Neural crest cell (in vitro differentiated cells): ENCODE data around the gene RANBP1. TPM values are rescaled to one million over a fixed set of nuclear protein-coding genes. Genes with fewer than 3 reads are reported as not detected.

Source experiments
- DNase-seq: peaks from one replicate; pipeline ENCODE4 v3.0.0; 2021; ENCODE audit warnings: low read depth, mixed read lengths, low spot score
- H3K27ac Mint-ChIP-seq: one replicate; pipeline ENCODE4 v1.8.0; 2021; ENCODE audit warnings: mild to moderate bottlenecking, mixed read lengths; ENCODE audit not compliant: unreplicated experiment
- H3K27me3 Mint-ChIP-seq: 2 replicates; pipeline ENCODE4 v1.8.0; 2021; ENCODE audit warnings: low read depth, mild to moderate bottlenecking, mixed read lengths
- H3K36me3 Mint-ChIP-seq: 2 replicates; pipeline ENCODE4 v1.8.0; 2021; ENCODE audit warnings: low read depth, mild to moderate bottlenecking, mixed read lengths
- H3K4me1 Mint-ChIP-seq: 2 replicates; pipeline ENCODE4 v1.8.0; 2021; ENCODE audit warnings: mixed read lengths
- H3K4me3 Mint-ChIP-seq: one replicate; pipeline ENCODE4 v1.8.0; 2021; ENCODE audit warnings: mild to moderate bottlenecking, mixed read lengths
- H3K9me3 Mint-ChIP-seq: 2 replicates; pipeline ENCODE4 v1.8.0; 2021; ENCODE audit warnings: mixed read lengths
- total RNA-seq: library from RNA; stranded (reverse); gene quantifications from 2 replicates; pipeline ENCODE4 v1.2.1, GENCODE V29; 2021
- TF ChIP-seq, protein P1 (sequence below): fragments of 200-600 bp; sonication (generic); conservative IDR thresholded peaks from 2 replicates; pipeline ENCODE4 v1.5.0; 2021; ENCODE audit warnings: antibody characterized with exemption, mild to moderate bottlenecking

The RANBP1 gene
- total RNA-seq, 1 donor from 2014 or later: 469 TPM

DNA sequence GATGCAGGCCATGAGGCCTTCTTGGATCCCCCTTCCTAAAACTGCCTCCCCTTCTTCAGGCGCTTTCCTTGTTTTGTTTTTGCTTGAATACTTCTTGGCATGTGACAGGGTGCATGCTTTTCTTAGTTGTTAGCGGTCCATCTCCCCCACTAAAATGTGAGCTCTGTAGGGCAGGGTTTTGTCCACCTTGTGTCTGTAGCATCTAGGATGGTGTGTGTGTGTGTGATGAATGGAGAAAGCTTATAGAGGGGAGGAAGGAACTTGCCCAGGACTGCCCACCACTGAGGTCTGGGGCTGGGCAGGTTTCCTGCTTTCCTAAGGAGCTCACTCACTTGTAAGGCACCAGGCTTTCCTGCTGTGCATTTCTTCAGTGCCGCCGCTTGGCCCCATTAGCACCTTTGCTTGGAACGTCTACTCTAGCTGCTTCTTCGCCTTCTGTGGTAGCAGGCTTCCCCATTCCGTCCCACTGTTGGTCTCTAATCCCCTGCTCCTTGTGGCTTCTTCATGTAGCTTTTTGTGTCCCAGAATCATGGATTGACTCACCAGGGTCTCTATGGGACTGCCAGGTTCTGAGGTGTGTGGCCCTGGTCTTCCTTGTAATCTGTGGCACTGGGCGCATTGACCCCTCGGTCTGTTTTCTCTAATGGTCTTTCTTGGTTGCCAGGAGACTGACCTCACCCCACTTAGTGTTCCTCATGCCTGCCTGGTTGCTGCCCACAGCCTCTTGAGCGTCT, 32.6 kb upstream of the RANBP1 start:
- H3K36me3 Mint-ChIP-seq: peaks cover 6% of the 10 kb centered on the region
- peaks cover 2% of the 10 kb centered on the region for H3K27me3 Mint-ChIP-seq
- H3K27ac Mint-ChIP-seq: peak overlapping the region; percentile 24
- DNase-seq: no peak
- H3K4me3 Mint-ChIP-seq: peak overlapping the region; percentile 99
- H3K4me1 Mint-ChIP-seq: peaks cover 52% of the 10 kb centered on the region
- no peaks in the 10 kb centered on the region for H3K9me3 Mint-ChIP-seq
- TF ChIP-seq, protein P1, sequence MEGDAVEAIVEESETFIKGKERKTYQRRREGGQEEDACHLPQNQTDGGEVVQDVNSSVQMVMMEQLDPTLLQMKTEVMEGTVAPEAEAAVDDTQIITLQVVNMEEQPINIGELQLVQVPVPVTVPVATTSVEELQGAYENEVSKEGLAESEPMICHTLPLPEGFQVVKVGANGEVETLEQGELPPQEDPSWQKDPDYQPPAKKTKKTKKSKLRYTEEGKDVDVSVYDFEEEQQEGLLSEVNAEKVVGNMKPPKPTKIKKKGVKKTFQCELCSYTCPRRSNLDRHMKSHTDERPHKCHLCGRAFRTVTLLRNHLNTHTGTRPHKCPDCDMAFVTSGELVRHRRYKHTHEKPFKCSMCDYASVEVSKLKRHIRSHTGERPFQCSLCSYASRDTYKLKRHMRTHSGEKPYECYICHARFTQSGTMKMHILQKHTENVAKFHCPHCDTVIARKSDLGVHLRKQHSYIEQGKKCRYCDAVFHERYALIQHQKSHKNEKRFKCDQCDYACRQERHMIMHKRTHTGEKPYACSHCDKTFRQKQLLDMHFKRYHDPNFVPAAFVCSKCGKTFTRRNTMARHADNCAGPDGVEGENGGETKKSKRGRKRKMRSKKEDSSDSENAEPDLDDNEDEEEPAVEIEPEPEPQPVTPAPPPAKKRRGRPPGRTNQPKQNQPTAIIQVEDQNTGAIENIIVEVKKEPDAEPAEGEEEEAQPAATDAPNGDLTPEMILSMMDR: no peak

- Mint-ChIP-seq H3K36me3 (peaks cover 6% of the 10 kb centered on the region), H3K9me3 (no peaks in the 10 kb centered on the region), H3K27me3 (peaks cover 2% of the 10 kb centered on the region), H3K4me3 (peak overlapping the region; percentile 99), H3K4me1 (peaks cover 52% of the 10 kb centered on the region), H3K27ac (peak overlapping the region; percentile 60)
- TF ChIP-seq, protein P1: no peak
- DNase-seq: no peak
Measured at GRCh38 chr22:20083891-20084546, 31.9 kb upstream of the RANBP1 start.

DNA sequence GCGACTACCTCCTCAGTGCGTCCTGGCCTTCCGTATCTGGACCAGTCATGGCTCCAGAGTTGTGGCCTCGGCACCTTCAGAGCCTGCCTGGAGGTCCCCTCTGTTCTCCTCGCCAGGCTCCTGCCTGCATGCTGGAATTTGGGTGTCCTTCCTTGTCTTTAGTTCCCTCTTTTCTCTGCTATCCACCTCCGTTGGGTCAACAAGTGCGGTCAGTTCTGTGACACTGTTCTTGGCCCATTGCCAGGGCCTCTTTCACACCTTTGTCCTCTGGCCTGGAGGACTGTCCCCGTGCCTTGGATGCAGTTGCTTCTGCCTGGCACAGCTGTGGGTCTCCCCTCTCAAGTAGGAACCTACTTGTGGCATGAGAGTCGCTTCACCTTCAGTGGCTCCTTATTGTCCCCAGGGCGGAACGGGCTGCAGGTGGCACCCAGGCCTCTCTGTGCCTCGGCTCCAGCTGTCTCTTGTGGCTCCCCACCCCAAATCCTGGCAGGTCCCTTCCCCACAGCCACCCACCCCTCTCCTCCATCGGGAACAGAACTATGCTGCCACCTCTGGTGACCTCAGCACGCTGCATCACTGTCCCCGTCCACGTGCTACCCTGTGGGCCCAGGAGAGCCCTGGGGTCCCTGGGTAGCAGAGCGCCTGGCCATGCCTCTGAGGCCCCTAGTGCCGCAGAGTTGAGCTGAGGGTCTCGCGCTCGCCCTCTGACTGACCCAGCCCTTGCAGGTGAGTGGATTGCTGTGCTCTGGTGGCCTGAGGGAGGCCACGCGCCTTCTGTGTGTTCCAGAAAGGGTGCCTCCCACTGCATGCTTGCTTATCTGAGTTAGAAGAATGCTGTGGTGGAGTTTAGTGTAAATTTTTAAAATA, 31.1 kb upstream of the RANBP1 start:
- H3K4me3 Mint-ChIP-seq: peak overlapping the region; percentile 99
- peaks cover 6% of the 10 kb centered on the region for H3K36me3 Mint-ChIP-seq
- H3K4me1 Mint-ChIP-seq: peaks cover 47% of the 10 kb centered on the region
- peaks cover 2% of the 10 kb centered on the region for H3K27me3 Mint-ChIP-seq
- H3K9me3 Mint-ChIP-seq: no peaks in the 10 kb centered on the region
- peak overlapping the region; percentile 95 for H3K27ac Mint-ChIP-seq
- peak; percentile 49 for DNase-seq
- TF ChIP-seq, protein P1: peak; percentile 56

DNA sequence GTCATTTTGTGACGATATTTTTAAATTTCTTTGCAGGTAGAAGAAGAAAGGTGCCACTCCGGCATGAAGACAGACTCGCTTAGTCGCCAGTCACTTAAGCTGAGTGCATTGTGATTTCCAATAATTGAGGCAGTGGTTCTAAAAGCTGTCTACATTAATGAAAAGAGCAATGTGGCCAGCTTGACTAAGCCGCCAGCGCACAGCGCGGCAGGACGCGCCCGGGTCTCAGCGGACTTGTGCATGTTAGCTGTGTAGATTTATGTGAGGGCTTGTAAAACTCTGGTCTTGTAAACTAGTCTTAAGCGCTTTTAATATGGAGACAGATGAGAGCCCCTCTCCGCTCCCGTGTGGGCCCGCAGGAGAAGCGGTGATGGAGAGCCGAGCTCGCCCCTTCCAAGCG, 30.3 kb upstream of the RANBP1 start:
- Mint-ChIP-seq H3K4me1 (peaks cover 46% of the 10 kb centered on the region), H3K27ac (no peak overlapping the region), H3K27me3 (peaks cover 2% of the 10 kb centered on the region), H3K4me3 (no peak overlapping the region), H3K9me3 (no peaks in the 10 kb centered on the region), H3K36me3 (peaks cover 10% of the 10 kb centered on the region)
- TF ChIP-seq, protein P1: no peak
- no peak for DNase-seq

DNA sequence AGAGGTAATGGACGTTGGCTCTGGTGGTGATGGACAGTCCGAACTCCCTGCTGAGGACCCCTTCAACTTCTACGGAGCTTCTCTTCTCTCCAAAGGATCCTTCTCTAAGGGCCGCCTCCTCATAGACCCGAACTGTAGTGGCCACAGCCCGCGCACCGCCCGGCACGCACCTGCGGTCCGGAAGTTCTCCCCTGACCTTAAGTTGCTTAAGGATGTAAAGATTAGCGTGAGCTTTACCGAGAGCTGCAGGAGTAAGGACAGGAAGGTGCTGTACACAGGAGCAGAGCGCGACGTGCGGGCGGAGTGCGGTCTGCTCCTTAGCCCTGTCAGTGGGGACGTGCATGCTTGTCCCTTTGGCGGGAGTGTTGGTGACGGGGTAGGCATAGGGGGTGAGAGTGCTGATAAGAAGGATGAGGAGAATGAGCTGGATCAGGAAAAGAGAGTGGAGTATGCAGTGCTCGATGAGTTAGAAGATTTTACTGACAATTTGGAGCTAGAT, 29.8 kb upstream of the RANBP1 start:
- no peak for DNase-seq
- Mint-ChIP-seq H3K4me3 (peak overlapping the region; percentile 1), H3K9me3 (no peaks in the 10 kb centered on the region), H3K4me1 (peaks cover 41% of the 10 kb centered on the region), H3K36me3 (peaks cover 9% of the 10 kb centered on the region), H3K27me3 (no peaks in the 10 kb centered on the region), H3K27ac (no peak overlapping the region)
- TF ChIP-seq, protein P1: no peak
